Activated CD8-positive, alpha-beta T cell treated with anti-CD3 and anti-CD28 coated beads for 36 hours (primary cell): ENCODE measurements around the gene IFFO2. TPM values are rescaled to one million over a fixed set of nuclear protein-coding genes. Genes with fewer than 3 reads are reported as not detected.

Experiments used
- ATAC-seq: fragments of 200-7000 bp; cut with Tn5 transposase; one replicate; pipeline ENCODE4 v1.10.0; 2021; ENCODE audit warnings: mild to moderate bottlenecking, moderate library complexity
- CTCF ChIA-PET: fragments of 350-600 bp; sonication (Branson Sonifier 250); formaldehyde crosslinking; loops from one replicate; lab custom pipeline; 2021; ENCODE audit warnings: antibody characterized with exemption; lab: Charles Lee
- POLR2A ChIA-PET: fragments of 350-600 bp; sonication (Branson Sonifier 250); formaldehyde crosslinking; loops from one replicate; lab custom pipeline; 2021; ENCODE audit warnings: antibody characterized with exemption; lab: Charles Lee
- DNase-seq: peaks from one replicate; pipeline ENCODE4 v3.0.0-alpha.2; 2020
- H3K27ac Mint-ChIP-seq: one replicate; pipeline ENCODE4 v1.8.0; 2021; ENCODE audit warnings: mild to moderate bottlenecking, mixed read lengths
- H3K27me3 Mint-ChIP-seq: one replicate; pipeline ENCODE4 v1.8.0; 2021; ENCODE audit warnings: mixed read lengths
- H3K36me3 Mint-ChIP-seq: one replicate; pipeline ENCODE4 v1.8.0; 2021; ENCODE audit warnings: low read depth, mixed read lengths
- H3K4me1 Mint-ChIP-seq: one replicate; pipeline ENCODE4 v1.8.0; 2021; ENCODE audit warnings: low read depth, mixed read lengths
- H3K4me3 Mint-ChIP-seq: one replicate; pipeline ENCODE4 v1.8.0; 2021; ENCODE audit warnings: mild to moderate bottlenecking, moderate library complexity, mixed read lengths
- H3K9me3 Mint-ChIP-seq: one replicate; pipeline ENCODE4 v1.8.0; 2021; ENCODE audit warnings: mixed read lengths
- CTCF ChIP-seq: fragments of 200-600 bp; IDR thresholded peaks from one replicate; pipeline ENCODE4 v1.8.0; 2022; ENCODE audit warnings: antibody characterized with exemption, mild to moderate bottlenecking
- intact Hi-C: fragments of 100-400 bp; cut with micrococcal nuclease; formaldehyde crosslinking; loops from one replicate; pipeline ENCODE4 v1.10.0; 2022
- total RNA-seq, 2 experiments: library from RNA; stranded (reverse); gene quantifications; one replicate each; pipeline ENCODE4 v1.2.3, GENCODE V29; 2021

Gene IFFO2
- total RNA-seq, 2 experiments from 2014 or later = 23.7 to 26.4 TPM

DNA sequence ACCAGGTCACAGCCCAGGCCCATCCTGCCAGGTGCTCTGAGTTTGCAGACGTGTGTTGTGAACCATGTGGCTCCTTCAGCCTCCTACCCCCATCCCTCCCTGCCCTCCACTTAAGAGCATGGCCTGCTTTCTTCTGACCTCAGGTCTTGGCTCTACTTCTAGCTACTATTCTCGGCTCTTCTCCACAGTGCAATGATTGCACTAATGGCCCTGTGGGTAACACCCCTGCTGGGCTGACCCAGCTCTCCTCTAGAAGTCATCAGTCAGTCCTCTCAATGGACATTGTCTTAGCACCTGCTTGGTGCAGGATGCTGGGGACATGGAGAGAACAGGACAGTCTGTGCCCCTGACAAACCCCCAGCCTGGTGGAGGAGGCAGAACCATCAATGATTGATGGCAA lies 22.2 kb upstream of the IFFO2 start:
- POLR2A ChIA-PET = no interaction called here

DNA sequence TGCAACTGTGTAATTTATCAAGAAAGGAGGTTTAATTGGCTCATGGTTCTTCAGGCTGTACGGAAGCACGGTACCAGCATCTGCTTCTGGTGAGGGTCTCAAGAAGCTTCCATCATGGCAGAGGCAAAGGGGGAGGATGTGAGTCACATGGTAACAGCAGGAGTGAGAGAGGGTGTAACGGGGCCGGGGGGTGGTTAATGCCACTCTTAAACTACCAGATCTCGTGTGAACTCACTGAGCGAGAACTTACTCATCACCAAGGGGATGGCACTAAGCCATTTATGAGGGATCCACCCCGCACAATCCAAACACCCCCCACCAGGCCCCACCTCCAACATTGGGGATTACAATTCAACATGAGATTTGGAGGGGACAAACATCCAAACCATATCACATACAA lies 21.0 kb upstream of the IFFO2 start:
- Mint-ChIP-seq H3K27me3 (peaks cover 11% of the 10 kb centered on the region), H3K4me1 (peaks cover 10% of the 10 kb centered on the region), H3K36me3 (peaks cover 2% of the 10 kb centered on the region), H3K9me3 (peaks cover 17% of the 10 kb centered on the region), H3K27ac (no peak overlapping the region), H3K4me3 (no peak overlapping the region)
- DNase-seq = no peak
- ATAC-seq = no peak
- no peak for TF ChIP-seq CTCF
- ChIA-PET CTCF (no interaction called here), POLR2A (no interaction called here)
- intact Hi-C loops = no loop called here

More for the DNA sequence above, 22.2 kb upstream of the IFFO2 start:
- H3K27me3 Mint-ChIP-seq = peaks cover 11% of the 10 kb centered on the region
- H3K4me1 Mint-ChIP-seq = no peaks in the 10 kb centered on the region
- no peak for TF ChIP-seq CTCF
- peaks cover 2% of the 10 kb centered on the region for H3K36me3 Mint-ChIP-seq
- CTCF ChIA-PET = no interaction called here
- no peak for DNase-seq
- H3K9me3 Mint-ChIP-seq = peaks cover 17% of the 10 kb centered on the region
- intact Hi-C loops = no loop called here
- ATAC-seq = no peak
- H3K4me3 Mint-ChIP-seq = no peak overlapping the region
- no peak overlapping the region for H3K27ac Mint-ChIP-seq

DNA sequence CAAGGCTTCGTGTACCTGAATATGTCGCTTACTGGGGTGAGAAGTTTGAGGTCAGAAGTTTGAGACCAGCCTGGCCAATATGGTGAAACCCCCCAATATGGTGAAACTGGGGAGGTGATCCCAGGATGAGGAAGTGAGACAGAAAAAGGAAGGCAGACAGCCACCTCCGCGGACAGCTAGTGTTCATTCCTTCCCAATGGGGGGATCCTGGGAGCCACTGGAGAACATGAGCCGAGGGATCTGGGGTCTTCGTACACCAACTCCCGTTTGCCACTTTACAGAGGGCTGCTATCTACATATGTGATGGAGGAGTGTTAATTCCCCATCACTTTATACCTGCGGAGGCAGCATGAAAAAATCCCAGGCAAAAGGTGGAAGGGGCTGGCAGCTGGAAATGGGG lies 19.6 kb upstream of the IFFO2 start:
- Mint-ChIP-seq H3K4me3 (no peak overlapping the region), H3K9me3 (peaks cover 14% of the 10 kb centered on the region), H3K4me1 (peaks cover 11% of the 10 kb centered on the region), H3K36me3 (no peaks in the 10 kb centered on the region), H3K27me3 (peaks cover 9% of the 10 kb centered on the region), H3K27ac (no peak overlapping the region)
- no peak for TF ChIP-seq CTCF
- ATAC-seq = no peak
- POLR2A ChIA-PET = interaction anchor here (1.2 kb wide), 1 partner anchor 17 kb away, joined by 3 read pairs; no protein-coding TSS in a partner anchor
- intact Hi-C loops = no loop called here
- CTCF ChIA-PET = interaction anchor here (1.0 kb wide), 1 partner anchor 63 kb away, joined by 4 read pairs; no protein-coding TSS in a partner anchor
- DNase-seq = no peak

DNA sequence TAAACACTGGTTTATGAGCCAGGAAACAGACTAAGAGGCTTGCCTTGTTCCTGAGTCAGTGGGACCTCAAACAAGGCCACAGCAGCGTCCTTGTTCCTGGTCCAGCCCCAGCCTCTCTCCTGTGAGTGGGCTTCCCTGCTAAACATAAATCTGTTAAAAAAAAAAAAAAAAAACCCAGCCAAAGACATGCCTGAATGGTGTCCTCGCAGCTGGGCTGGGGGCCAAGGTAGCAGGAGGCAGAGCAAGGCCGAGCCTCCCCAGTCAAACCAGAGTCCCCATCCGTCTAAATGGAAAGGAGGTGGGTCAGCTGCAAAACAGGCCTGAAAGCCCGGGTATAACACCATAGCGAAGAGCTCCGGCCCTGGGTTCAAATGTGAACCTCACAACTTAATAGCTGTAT lies 18.1 kb upstream of the IFFO2 start:
- H3K27me3 Mint-ChIP-seq = peaks cover 6% of the 10 kb centered on the region
- ChIA-PET CTCF (interaction anchor here (0.7 to 0.9 kb wide), 2 partner anchors 9 to 90 kb away, joined by 3 read pairs; no protein-coding TSS in a partner anchor), POLR2A (interaction anchor here (0.8 kb wide), 1 partner anchor 10 kb away, joined by 3 read pairs; no protein-coding TSS in a partner anchor)
- TF ChIP-seq CTCF = no peak
- H3K4me1 Mint-ChIP-seq = peaks cover 11% of the 10 kb centered on the region
- no peak overlapping the region for H3K4me3 Mint-ChIP-seq
- peaks cover under 1% of the 10 kb centered on the region for H3K9me3 Mint-ChIP-seq
- ATAC-seq (no peak), DNase-seq (no peak)
- no peaks in the 10 kb centered on the region for H3K36me3 Mint-ChIP-seq
- H3K27ac Mint-ChIP-seq = no peak overlapping the region
- intact Hi-C loops = no loop called here

DNA sequence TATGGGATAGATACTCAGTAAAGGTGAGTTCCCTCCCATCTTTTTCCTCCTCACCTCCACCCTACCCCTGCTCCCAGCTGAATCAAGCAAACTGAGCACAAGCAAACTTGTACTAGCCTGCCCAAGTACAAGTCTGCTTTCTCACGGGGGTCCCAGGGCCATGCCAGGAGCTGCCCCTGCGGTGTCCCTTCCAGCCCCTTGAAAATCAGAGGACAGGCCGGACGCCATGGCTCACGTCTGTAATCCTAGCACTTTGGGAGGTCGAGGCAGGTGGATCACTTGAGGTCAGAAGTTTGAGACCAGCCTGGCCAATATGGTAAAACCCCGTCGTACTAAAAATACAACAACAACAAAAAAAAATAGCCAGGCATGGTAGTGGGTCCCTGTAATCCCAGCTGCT lies 17.5 kb upstream of the IFFO2 start:
- Mint-ChIP-seq H3K4me1 (peaks cover 11% of the 10 kb centered on the region), H3K36me3 (no peaks in the 10 kb centered on the region), H3K4me3 (no peak overlapping the region), H3K9me3 (no peaks in the 10 kb centered on the region), H3K27me3 (peaks cover 3% of the 10 kb centered on the region), H3K27ac (no peak overlapping the region)
- DNase-seq = no peak
- ATAC-seq = no peak
- POLR2A ChIA-PET = no interaction called here
- intact Hi-C loops = no loop called here
- CTCF ChIA-PET = interaction anchor here (2.5 to 2.8 kb wide), 2 partner anchors 66 to 90 kb away, joined by 8 to 23 read pairs; no protein-coding TSS in a partner anchor
- TF ChIP-seq CTCF = no peak
